A549 (cell line): ENCODE results near the gene CEPT1. TPM values are rescaled to one million over a fixed set of nuclear protein-coding genes. Genes with fewer than 3 reads are reported as not detected.

ENCODE experiments used
- ATAC-seq, 2 experiments: fragments of 200-7000 bp in 1 of 2; fragments of >200 bp in 1 of 2; cut with Nextera tagmentation in 1 of 2; cut with Tn5 transposase in 1 of 2; 3 replicates each; pipeline versions ENCODE4 v1.8.0 to v1.9.1; 2018 to 2020; ENCODE audit warnings: mild to moderate bottlenecking in 1 of 2, moderate library complexity in 1 of 2
- CTCF ChIA-PET: fragments of 300-600 bp; sonication (Branson Sonifier 250); formaldehyde crosslinking; extraction: SDS; loops from one replicate; lab custom pipeline; 2021; ENCODE audit warnings: antibody characterized with exemption, inconsistent platforms; lab: Yijun Ruan, JAX
- POLR2A ChIA-PET: fragments of 350-600 bp; formaldehyde crosslinking; extraction: SDS; loops from one replicate; lab custom pipeline; 2021; ENCODE audit warnings: antibody characterized with exemption, inconsistent platforms; lab: Yijun Ruan, JAX
- DNase-seq, 2 experiments: peaks; one replicate each; pipeline versions ENCODE4 v3.0.0 to v3.0.0-alpha.2; 2011 to 2016; ENCODE audit warnings: low read depth in 1 of 2, low spot score in 1 of 2
- FAIRE-seq: peaks from 2 replicates; lab custom pipeline; 2011; peaks lifted over from hg19 to GRCh38; lab: Jason Lieb, UNC
- H3K27ac ChIP-seq, 2 experiments: fragments of >200 bp; sonication (Bioruptor Twin); formaldehyde crosslinking; 3 replicates each; pipeline ENCODE4 v1.5.1; 2016 to 2017
- H3K4me1 ChIP-seq: fragments of >200 bp; sonication (Bioruptor Twin); formaldehyde crosslinking; 3 replicates; pipeline ENCODE4 v1.6.1; 2016
- H3K4me2 ChIP-seq: fragments of >200 bp; sonication (Bioruptor Twin); formaldehyde crosslinking; 3 replicates; pipeline ENCODE4 v1.6.1; 2016
- H3K4me3 ChIP-seq: fragments of >200 bp; sonication (Bioruptor Twin); formaldehyde crosslinking; 3 replicates; pipeline ENCODE4 v1.5.1; 2016
- H3K9me3 ChIP-seq: fragments of >200 bp; sonication (Bioruptor Twin); formaldehyde crosslinking; 3 replicates; pipeline ENCODE4 v1.6.1; 2016
- ATOH8 ChIP-seq: fragments of 250-450 bp; sonication (Bioruptor Pico); IDR thresholded peaks from 2 replicates; pipeline ENCODE4 v1.5.0; 2020; ENCODE audit warnings: low read depth, mild to moderate bottlenecking, moderate library complexity
- CBX2 ChIP-seq: fragments of 200-600 bp; sonication (generic); IDR thresholded peaks from 2 replicates; pipeline ENCODE4 v1.6.1; 2016; ENCODE audit warnings: low read depth, mild to moderate bottlenecking, borderline replicate concordance
- CEBPB ChIP-seq, 2 experiments: fragments of >200 bp in 1 of 2; sonication (Bioruptor Twin) in 1 of 2; formaldehyde crosslinking in 1 of 2; IDR thresholded peaks; 2 replicates each; pipeline ENCODE4 v1.6.1; 2012 to 2016
- CHD2 ChIP-seq: fragments of 150-350 bp; IDR thresholded peaks from 2 replicates; pipeline ENCODE4 v1.6.1; 2014; ENCODE audit warnings: low read length; ENCODE audit not compliant: partially characterized antibody
- CTCF ChIP-seq: fragments of >200 bp; sonication (Bioruptor Twin); formaldehyde crosslinking; IDR thresholded peaks from 3 replicates; pipeline ENCODE4 v1.5.1; 2016
- EHF ChIP-seq: fragments of 250-450 bp; sonication (Bioruptor Pico); IDR thresholded peaks from 2 replicates; pipeline ENCODE4 v1.5.0; 2020; ENCODE audit warnings: mild to moderate bottlenecking
- EP300 ChIP-seq, 2 experiments: fragments of >200 bp; sonication (Bioruptor Twin); formaldehyde crosslinking; IDR thresholded peaks; 2 replicates in 1 of 2; 3 replicates in 1 of 2; pipeline ENCODE4 v1.6.1; 2016 to 2017
- ESRRA ChIP-seq: fragments of 150-350 bp; IDR thresholded peaks from 2 replicates; pipeline ENCODE4 v1.6.1; 2014; ENCODE audit warnings: mild to moderate bottlenecking, low read length, borderline replicate concordance
- HDAC2 ChIP-seq: fragments of 200-600 bp; sonication (generic); IDR thresholded peaks from 2 replicates; pipeline ENCODE4 v1.6.1; 2016
- HES2 ChIP-seq: fragments of >200 bp; sonication (Bioruptor Twin); formaldehyde crosslinking; IDR thresholded peaks from 2 replicates; pipeline ENCODE4 v1.6.1; 2016
- HMGXB4 ChIP-seq: fragments of 250-450 bp; sonication (Bioruptor Pico); IDR thresholded peaks from 2 replicates; pipeline ENCODE4 v1.5.0; 2021; ENCODE audit warnings: mild to moderate bottlenecking, moderate library complexity, borderline replicate concordance
- MAFK ChIP-seq: fragments of 450-650 bp; IDR thresholded peaks from 2 replicates; pipeline ENCODE4 v1.6.1; 2014; ENCODE audit not compliant: partially characterized antibody
- MAZ ChIP-seq: fragments of 150-350 bp; IDR thresholded peaks from 2 replicates; pipeline ENCODE4 v1.6.1; 2014; ENCODE audit warnings: antibody characterized with exemption, low read depth, low read length, borderline replicate concordance
- POLR2A ChIP-seq: IDR thresholded peaks from 2 replicates; pipeline ENCODE4 v1.6.1; 2012; ENCODE audit warnings: mild to moderate bottlenecking, low read length
- RAD21 ChIP-seq, 2 experiments: fragments of >200 bp in 1 of 2; sonication (Bioruptor Twin) in 1 of 2; formaldehyde crosslinking in 1 of 2; IDR thresholded peaks in 1 of 2; conservative IDR thresholded peaks in 1 of 2; 2 replicates in 1 of 2; 3 replicates in 1 of 2; pipeline ENCODE4 v1.6.1; 2012 to 2018; ENCODE audit warnings: inconsistent platforms in 1 of 2
- RARB ChIP-seq: fragments of 250-450 bp; sonication (Bioruptor Pico); IDR thresholded peaks from 2 replicates; pipeline ENCODE4 v1.8.0; 2021; ENCODE audit warnings: mild to moderate bottlenecking, moderate library complexity
- SMC3 ChIP-seq: fragments of >200 bp; sonication (Bioruptor Twin); formaldehyde crosslinking; IDR thresholded peaks from 3 replicates; pipeline ENCODE4 v1.6.1; 2018; ENCODE audit warnings: inconsistent platforms
- TFCP2L1 ChIP-seq: fragments of 250-450 bp; sonication (Bioruptor Pico); IDR thresholded peaks from 2 replicates; pipeline ENCODE4 v1.5.0; 2021; ENCODE audit warnings: mild to moderate bottlenecking
- TP53 ChIP-seq: fragments of 250-450 bp; sonication (Bioruptor Pico); IDR thresholded peaks from 2 replicates; pipeline ENCODE4 v1.5.0; 2021; ENCODE audit warnings: mild to moderate bottlenecking, moderate library complexity
- ZC3H11A ChIP-seq: fragments of 450-650 bp; IDR thresholded peaks from 2 replicates; pipeline ENCODE4 v1.6.1; 2014; ENCODE audit warnings: antibody characterized with exemption, mild to moderate bottlenecking
- WGBS: methylation state at CpG from one replicate; pipeline ENCODE4 v1.1.6; 2017; ENCODE audit errors: missing lambda C conversion rate; 5-methylcytosine and 5-hydroxymethylcytosine counted together
- polyA plus RNA-seq, 4 experiments: library from polyadenylated mRNA; depleted of rRNA in 3 of 4; stranded (reverse); fragments of >200 nt; fragmentation: RNase III in 1 of 4; extraction: RNeasy Plus Mini Kit Qiagen cat#74134 plus additional on column Dnase treatment in 1 of 4; gene quantifications; 2 replicates in 3 of 4; 3 replicates in 1 of 4; pipeline ENCODE4 v1.2.3, GENCODE V29; 2011 to 2017
- TF ChIP-seq, protein P1 (sequence below): IDR thresholded peaks from 2 replicates; pipeline ENCODE4 v1.6.1; 2012; ENCODE audit warnings: low read depth, borderline replicate concordance

CEPT1 gene
- polyA plus RNA-seq, 2 of the 4 experiments (the other 2 are of a cell fraction): 12.3 to 26.2 TPM

GRCh38 chr1:111225717-111226400, 85.8 kb downstream of the CEPT1 start:
- Histone ChIP-seq H3K4me1 (peaks cover 19% of the 10 kb centered on the region), H3K9me3 (no peaks in the 10 kb centered on the region), H3K4me2 (no peak overlapping the region), H3K27ac (no peak overlapping the region), H3K4me3 (no peak overlapping the region)
- ATAC-seq: no peak
- ChIA-PET CTCF (interaction anchor here (13.8 kb wide), 1 partner anchor 172 kb away, joined by 174 read pairs; no protein-coding TSS in a partner anchor), POLR2A (no interaction called here)
- FAIRE-seq: no peak
- no peak for DNase-seq
- TF ChIP-seq ATOH8 (CRISPR knock-in tag) (no peak), CEBPB (IDR thresholded peaks at IDR 0.05) (no peak), CTCF (no peak)
- 69% methylated on average over 6 of the region's 6 CpGs for WGBS

DNA sequence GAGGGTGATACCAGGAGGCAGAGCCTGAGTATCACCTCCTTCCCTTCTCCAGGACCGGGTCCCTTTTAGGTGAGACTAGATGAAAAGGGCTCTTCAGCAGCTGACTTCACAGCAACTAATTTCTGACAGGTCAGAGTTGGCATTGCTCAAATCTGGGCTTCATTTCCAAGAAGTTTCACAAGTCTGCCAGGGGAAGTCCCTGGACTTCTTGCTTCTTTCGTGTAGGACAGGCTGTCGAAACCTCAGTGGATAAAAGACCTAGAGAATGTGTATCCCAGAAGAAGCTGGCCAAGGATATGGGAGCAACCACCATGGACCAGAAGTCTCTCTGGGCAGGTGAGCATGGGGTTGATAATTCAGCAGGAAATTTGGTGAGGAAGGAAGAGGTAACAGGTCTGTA, 87.4 kb downstream of the CEPT1 start, which contains the start of gene CHI3L2:
TSS of gene CHI3L2 (plus strand) at position 280 of the 400 bp plus-strand sequence. CDS start at position 297, 17 bp downstream.
- 69% methylated on average over 3 of the region's 3 CpGs for WGBS
- TF ChIP-seq CBX2: no peak
- TF ChIP-seq TP53 (CRISPR knock-in tag): no peak
- TF ChIP-seq HMGXB4 (CRISPR knock-in tag): no peak
- no peak for TF ChIP-seq POLR2A
- TF ChIP-seq EP300 (IDR thresholded peaks at IDR 0.05): no peak
- no peak for TF ChIP-seq RARB (CRISPR knock-in tag)
- TF ChIP-seq ESRRA: no peak
- TF ChIP-seq ATOH8 (CRISPR knock-in tag): no peak
- no peak for TF ChIP-seq TFCP2L1 (CRISPR knock-in tag)
- TF ChIP-seq ZC3H11A: no peak
- TF ChIP-seq MAZ: no peak
- TF ChIP-seq EHF (CRISPR knock-in tag): no peak
- no peak for TF ChIP-seq CHD2
- TF ChIP-seq HES2: no peak
- TF ChIP-seq HDAC2: no peak
- no peak for TF ChIP-seq RAD21 (conservative IDR thresholded peaks at IDR 0.05 in 1 of 2, IDR thresholded peaks at IDR 0.05 in 1 of 2)
- TF ChIP-seq SMC3: no peak
- TF ChIP-seq, protein P1, sequence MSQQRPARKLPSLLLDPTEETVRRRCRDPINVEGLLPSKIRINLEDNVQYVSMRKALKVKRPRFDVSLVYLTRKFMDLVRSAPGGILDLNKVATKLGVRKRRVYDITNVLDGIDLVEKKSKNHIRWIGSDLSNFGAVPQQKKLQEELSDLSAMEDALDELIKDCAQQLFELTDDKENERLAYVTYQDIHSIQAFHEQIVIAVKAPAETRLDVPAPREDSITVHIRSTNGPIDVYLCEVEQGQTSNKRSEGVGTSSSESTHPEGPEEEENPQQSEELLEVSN: no peak
- TF ChIP-seq MAFK: no peak
- H3K4me2 ChIP-seq: peak within 1 kb of the TSS; percentile 62
- peaks cover 19% of the 10 kb centered on the region for H3K4me1 ChIP-seq
- H3K4me3 ChIP-seq: no peak within 1 kb of the TSS
- ChIA-PET CTCF (interaction anchor here (13.8 kb wide), 1 partner anchor 170 kb away, joined by 174 read pairs; no protein-coding TSS in a partner anchor), POLR2A (no interaction called here)
- no peaks in the 10 kb centered on the region for H3K9me3 ChIP-seq
- peak within 1 kb of the TSS; percentile 58 to 69; a peak in 5 of 6 replicates for H3K27ac ChIP-seq
- ATAC-seq (no peak), DNase-seq (no peak), FAIRE-seq (no peak)
